ENCODE data around the gene SLC16A3. TPM values are rescaled to one million over a fixed set of nuclear protein-coding genes. Genes with fewer than 3 reads are reported as not detected.
"Not testable (repeated sequence)": the region's sequence is repeated elsewhere in the genome, so short reads cannot be mapped to it uniquely, and the experiment has no call there.

The SLC16A3 gene
- total RNA-seq, 1 experiment from 2014 or later = 65.3 TPM

DNA sequence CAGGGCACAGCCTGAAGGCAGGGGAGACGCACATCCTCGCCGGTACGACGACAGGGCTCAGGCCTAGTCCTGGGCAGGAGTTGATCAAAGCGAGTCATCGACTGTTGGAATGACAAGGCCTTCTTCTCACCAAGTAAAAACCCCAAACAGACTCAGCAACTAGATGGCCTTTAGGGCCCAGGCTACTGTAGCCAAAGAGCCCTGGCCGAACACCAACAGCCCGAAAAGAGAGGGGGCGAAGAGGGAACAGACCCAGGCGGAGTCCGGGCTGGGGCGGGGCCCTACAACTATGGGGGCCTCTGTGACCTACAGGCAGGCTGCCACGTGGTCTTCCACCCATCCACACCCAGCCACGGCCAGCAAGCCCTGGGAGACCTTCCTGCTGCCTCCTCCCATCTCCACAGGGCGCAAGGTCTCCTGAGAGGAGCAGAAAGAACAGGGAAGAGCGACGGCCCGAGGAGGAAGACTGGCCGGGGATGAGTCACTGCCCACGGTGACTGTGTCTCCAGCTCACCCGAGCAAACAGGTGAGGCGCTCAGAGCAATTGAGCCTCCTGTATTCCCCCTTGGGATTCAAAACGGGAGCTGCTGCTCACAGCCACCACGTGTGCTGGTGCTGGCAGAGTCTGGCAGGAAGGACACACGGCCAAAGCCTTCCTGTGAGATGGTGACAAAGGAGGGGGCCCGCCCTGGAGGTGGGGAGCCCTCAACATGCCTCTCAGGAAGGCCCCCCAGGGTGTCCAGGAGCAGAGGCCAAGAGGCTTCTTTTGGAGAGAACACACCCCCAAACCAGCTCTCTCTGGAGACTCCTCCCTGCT lies 17.7 kb downstream of the SLC16A3 start:
- DNase-seq (ENCODE audit: low spot score) = peak; percentile 96

DNA sequence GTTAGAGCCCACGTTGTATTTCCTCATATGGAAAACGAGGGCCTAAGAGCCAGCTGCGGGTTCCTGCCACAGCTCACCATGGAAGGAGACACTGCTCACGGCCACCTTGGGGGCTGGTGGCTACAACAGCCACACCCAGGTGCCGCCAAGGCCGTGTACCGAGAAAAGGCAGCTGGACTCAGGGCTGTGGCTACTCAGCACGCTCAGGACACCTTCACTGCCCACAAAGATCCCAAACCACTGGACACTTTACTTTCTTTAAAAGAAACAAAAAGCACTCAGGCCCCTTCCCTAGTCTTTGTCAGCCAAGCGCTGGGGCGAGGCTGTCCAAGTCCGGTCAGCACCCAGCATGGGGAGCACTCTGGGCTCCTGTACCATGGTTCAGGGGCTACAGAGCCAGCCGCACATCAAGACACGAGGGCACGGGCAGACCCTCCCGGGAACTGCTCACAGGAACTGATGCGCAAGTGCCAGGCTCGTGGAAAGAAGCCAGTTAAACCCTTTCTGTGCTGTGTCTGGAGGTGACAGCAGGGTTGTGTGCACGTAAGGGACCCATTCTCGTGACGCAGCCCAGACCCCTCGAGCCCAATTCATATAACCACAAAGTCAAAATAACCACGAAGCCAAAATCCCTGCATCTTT lies 18.5 kb downstream of the SLC16A3 start:
- DNase-seq (ENCODE audit: low spot score) = no peak

DNA sequence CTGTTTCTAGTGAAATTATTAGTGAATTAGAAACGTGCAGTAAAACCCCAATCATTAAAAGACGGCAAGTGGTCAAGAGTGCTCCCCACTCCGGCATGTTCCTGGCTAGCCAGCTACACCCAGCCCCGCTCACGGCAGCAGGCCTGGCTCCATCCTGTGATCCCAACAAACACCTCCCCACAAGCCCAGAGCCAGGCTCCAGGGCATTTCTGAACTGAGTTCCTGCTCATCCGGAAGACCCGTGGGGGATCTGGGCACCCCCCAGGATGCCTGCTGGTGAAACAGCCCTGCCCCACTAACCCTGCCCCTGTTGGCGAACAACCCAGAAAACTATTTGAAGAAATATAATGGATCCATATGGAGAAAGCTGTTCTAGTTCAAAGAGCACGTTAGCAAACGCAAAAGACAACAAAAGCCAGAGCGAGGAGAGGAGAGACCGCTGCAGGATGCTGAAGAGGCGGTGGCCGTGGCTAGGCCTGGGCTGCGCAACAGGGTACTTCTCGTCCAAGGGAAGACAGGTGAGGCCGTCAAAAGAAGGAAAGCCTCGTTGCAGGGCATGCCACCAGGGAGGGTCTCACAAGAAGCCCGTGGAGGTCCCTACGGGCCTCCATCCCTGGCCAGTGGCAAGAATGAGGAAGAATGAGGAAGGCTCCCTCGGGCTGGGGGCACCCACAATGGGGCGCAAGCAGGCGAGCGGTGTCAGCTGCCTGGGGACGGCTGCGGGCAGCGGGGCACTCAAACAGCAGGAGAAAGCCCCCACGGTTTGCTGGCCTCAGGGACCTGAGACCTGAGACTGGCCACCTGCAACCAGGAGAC lies 19.2 kb downstream of the SLC16A3 start:
- no peak for DNase-seq (ENCODE audit: low spot score)

DNA sequence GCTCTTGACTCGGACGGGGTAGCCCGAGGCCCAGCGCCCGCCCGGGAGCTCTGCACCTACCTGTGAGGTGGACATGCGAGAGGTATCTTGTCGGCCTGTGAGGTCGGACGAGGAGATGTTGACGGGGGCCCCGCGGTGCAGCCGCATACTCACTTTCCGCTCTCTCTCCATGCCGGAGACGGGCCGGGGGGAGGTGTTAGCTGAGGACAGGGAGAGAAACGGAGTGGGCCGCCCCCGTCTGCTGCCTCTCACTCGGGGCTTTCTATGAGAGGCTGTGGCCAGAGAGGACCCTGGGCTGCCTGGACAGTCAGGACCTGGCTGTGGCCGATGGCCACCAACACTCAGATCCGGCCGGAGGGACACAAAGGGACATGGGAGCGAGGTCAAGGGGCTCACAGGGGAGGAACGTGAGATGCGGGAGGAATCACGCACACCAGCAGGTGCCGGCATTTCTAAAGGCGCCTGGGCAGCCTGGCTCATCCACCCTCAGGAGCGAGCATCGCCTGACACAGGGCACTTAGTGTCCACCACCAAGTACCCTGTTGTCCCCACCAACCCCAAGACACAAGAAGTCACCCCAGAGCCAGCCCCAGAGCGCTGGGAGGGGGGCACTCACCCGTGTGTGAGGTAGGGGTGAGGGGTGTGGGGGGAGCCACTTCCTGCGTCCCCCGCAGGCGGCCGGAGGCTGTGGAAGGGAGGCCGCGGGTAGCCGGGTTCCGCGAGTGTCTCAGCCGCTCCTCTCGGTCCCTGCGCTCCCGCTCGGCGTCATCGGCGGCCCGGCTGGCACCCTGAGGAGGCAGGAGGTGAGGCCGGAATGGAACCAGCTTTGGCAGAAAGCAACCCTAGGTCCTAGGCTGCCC lies 20.2 kb downstream of the SLC16A3 start:
- DNase-seq (ENCODE audit: low spot score) = no peak

DNA sequence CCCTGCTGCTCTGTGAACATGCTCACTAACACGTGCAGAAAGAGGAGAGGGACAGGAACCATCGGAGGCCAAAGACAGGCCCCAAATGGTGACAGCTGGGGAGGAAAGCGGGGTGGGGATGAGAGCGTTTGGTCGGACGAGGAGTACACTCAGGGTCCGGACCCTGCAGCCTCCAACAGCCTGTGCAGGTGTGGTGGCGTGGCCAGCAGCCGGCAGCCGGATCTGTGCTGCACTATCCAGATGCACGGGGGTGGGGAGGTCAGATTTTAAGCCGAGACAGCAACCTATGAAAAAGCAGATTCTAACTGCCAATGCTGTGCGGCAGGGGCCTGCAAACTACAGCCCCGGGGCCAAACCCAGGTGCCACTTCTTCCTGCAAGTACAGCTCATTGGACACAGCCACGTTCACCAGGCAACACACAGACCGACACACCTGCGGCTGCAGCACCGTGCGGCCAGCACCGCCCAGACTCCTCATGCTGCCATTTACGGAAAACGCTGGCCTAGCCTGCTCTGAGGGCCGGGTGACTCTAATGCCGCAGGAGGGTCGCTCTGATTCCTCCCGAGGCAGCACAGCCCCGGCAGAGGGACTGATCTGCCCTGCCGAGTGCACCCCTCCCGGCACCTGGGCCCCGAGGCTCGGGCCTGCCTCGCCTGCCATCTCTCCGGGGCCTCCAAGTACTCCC lies 21.2 kb downstream of the SLC16A3 start:
- DNase-seq (ENCODE audit: low spot score) = no peak

DNA sequence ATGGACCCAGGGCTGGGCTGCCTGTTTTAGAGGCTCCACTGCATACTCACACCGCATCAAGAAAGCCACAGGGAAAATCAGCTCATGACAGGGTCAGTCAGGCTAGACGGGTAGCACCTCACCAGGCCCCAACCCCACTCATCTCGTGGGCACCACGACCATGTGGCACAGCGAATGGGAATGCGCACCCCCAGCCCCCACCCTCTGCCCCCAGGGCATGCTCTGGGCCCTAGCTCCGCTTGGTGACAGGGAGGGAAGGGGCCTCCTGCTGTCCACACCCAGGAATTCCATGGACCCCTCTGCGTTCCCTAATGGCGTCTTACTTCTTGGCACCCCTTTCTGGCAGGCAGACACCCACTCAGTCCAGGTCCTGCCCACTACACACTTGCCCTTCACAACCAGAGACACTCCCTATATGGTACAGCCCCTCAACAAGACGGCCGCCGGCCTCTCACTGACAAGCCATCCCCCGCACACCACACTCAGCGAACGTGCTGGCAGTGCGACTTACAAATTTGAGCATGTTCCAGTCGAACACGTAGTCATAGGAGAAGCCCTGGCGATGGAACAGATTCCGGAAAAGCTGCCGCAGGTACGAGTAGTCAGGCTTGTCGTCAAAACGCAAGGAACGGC lies 22.1 kb downstream of the SLC16A3 start:
- no peak for DNase-seq (ENCODE audit: low spot score)

DNA sequence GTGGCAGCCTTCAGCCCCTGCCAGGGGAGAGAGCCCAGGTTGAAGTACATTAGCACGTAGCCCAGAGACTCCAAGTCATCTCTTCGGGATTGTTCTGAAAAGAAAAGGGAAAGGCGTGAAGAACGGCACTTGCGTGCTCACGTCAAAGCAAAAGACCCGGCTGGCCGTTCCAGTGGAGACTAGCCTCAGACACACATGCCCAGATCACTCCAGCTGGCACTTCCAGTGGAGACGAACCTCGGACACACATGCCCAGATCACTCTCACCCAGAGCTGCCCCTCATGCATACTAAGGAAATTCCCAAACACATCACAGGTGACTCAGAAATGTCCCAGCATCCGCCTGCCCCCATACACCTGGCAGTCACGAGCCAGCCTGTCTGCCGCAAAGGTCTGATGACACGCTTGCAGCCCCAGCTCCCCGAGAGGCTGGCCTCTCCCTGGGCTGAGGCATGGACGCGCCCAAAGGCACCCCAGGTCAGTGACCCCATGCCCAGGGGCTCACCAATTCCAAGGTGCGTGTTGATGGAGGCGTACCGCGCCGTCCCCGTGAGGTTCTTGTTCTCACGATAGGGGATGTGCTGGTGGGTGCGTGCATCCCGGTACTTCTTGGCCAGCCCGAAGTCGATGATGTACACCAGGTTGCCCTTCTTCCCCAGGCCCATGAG lies 23.8 kb downstream of the SLC16A3 start:
- no peak for DNase-seq (ENCODE audit: low spot score)

DNA sequence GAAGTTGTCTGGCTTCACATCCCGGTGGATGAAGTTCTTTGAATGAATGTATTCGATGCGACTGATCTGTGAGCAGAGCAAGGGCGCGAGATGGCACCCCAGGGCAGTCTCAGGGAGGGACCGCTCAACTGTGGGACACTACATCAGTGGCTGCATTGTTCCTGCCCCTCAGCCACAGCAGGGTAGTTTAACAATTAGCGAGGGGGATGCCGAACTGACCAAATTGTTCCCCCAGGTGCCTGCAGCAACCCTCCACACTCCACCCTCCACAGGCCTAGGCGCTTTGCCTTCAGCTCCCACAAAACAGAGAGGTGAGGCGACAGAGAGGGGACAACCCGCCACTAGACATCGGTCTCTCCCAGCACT lies 24.3 kb downstream of the SLC16A3 start:
- no peak for DNase-seq (ENCODE audit: low spot score)

DNA sequence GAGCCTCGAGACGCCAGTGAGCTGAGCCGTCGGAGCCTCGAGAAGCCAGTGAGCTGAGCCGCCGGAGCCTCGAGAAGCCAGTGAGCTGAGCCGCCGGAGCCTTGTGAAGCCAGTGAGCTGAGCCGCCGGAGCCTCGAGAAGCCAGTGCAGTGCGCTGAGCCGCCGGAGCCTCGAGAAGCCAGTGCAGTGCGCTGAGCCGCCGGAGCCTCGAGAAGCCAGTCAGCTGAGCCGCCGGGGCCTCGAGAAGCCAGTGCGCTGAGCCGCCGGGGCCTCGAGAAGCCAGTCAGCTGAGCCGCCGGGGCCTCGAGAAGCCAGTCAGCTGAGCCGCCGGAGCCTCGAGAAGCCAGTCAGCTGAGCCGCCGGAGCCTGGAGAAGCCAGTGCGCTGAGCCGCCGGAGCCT lies 25.3 kb downstream of the SLC16A3 start:
- DNase-seq (ENCODE audit: low spot score) = not testable (repeated sequence)

DNA sequence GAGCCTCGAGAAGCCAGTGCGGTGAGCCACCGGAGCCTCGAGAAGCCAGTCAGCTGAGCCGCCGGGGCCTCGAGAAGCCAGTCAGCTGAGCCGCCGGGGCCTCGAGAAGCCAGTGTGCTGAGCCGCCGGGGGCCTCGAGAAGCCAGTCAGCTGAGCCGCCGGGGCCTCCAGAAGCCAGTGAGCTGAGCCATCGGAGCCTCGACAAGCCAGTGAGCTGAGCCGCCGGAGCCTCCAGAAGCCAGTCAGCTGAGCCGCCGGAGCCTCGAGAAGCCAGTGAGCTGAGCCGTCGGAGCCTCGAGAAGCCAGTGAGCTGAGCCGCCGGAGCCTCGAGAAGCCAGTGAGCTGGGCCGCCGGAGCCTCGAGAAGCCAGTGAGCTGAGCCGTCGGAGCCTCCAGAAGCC lies 25.9 kb downstream of the SLC16A3 start:
- DNase-seq (ENCODE audit: low spot score) = not testable (repeated sequence)

DNA sequence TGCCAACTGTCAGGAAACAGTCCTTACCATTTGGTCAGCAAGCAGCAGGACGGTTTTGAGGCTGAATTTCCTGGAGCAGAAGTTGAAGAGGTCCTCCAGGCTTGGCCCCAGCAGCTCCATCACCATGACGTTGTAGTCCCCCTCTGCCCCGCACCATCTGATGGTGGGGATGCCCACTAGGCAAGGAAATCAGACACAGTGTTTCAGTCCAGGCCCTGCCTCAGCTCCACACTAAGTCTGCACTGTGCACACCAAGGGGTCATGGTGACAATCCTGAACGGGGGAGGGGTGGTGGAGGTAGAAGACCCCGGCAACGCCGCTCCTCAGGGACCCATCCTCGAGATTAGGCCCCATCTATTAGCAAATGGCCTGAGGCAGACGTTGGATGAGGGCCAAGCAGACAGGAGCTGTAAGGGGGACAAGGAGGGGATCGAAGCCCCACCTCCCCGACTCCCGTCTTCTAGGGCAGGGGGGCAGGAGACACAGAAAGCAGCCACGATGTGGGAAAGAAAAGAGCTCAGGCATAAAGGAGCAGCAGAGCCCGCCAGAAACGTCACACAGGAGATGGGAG lies 26.6 kb downstream of the SLC16A3 start:
- DNase-seq (ENCODE audit: low spot score) = no peak

DNA sequence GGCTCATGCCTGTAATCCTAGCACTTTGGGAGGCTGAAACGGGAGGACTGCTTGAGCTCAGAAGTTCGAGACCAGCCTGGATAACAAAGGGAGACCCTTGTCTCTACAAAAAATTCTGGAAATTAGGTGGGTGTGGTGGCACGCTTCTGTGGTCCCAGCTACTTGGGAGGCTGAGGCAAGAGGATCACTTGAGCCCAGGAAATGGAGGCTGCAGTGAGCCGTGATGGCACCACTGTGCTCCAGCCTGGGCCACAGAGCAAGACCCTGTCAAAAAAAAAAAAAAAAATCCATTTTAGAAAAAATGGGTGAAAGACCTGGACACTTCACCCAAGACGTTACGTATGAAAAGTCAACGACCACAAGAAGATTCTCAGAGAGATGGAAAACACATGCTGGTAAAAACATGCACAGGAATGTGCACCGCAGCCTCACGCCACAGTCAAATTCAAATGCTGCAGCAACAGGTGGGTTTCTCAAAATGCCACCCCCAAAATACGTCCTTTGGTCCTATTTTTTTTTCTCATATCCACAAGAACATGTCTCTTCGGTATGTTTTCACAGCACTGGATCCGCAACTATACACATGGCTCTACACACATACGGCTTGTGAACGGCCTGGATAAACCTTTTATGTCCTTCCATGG lies 27.5 kb downstream of the SLC16A3 start:
- no peak for DNase-seq (ENCODE audit: low spot score)

DNA sequence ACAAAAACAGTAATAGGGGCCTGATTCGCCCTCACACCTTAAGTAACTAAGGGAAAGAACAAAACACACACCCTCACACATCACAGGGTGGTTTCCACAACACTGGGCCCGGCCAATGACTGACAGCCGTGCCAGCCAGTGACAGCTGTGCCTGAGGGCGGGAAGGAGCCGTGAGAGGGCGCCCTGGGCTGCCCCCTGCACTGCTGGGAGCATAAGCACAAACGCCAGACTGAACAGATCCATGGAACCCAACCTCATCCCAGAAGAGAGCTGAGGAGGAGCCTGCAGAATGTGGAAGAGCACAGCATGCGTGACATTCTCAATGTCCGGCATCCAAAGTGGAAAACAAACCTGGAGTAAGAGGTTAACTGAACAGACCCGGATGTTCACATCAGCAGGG lies 28.6 kb downstream of the SLC16A3 start:
- no peak for DNase-seq (ENCODE audit: low spot score)

DNA sequence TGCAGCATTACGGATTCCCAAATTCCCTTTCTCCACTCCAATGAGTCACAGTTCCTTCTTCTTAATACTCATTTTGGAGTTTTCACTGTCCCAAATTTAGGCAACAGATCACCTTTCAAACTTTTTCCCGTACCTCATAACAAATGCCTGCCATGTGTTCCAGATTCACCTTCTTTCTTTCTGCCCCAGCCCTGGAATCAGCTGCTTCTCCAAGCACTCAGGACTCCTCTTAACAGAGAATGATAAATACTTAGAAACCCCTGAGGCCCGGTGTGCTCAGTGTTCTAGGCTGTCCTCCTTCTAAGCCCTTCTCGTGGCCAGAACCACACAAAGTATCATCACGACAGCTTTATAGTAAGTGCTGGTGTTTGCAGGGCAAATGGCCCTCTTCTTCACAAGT lies 29.7 kb downstream of the SLC16A3 start:
- no peak for DNase-seq (ENCODE audit: low spot score)

DNA sequence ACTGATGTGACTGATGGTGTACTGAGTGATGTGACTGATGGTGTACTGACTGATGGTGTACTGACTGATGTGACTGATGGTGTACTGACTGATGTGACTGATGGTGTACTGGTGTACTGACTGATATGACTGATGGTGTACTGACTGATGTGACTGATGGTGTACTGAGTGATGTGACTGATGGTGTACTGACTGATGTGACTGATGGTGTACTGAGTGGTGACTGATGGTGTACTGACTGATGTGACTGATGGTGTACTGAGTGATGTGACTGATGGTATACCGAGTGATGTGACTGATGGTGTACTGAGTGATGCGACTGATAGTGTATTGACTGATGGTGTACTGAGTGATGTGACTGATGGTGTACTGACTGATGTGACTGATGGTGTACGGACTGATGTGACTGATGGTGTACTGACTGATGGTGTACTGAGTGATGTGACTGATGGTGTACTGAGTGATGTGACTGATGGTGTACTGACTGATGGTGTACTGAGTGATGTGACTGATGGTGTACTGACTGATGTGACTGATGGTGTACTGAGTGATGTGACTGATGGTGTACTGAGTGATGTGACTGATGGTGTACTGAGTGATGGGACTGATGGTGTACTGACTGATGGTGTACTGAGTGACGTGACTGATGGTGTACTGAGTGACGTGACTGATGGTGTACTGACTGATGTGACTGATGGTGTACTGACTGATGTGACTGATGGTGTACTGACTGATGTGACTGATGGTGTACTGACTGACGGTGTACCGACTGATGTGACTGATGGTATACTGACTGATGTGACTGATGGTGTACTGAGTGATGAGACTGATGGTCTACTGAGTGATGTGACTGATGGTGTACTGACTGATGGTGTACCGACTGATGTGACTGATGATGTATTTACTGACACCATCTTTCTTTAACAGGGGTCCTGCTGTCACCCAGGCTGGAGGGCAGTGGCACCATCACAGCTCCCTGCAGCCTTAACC lies 31.4 kb downstream of the SLC16A3 start:
- DNase-seq (ENCODE audit: low spot score) = not testable (repeated sequence)

DNA sequence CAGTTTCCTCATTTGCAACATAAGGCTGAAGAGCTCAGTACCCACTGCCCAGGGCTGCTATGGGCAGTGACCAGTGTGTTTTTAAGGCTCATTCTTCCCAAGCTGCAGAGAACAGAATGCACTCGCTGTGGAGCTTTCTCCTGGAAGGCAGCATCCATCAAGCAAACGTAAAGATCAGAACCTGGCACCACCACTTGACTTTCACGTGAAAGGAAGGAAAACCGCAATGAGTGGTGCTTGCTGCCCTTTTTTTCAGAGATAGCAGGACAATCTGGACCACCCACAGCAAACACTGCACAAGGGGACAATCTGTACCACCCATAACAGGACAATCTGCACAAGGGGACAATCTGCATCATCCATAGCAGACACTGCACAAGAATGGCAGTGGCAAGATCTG lies 33.5 kb downstream of the SLC16A3 start:
- DNase-seq (ENCODE audit: low spot score) = no peak

DNA sequence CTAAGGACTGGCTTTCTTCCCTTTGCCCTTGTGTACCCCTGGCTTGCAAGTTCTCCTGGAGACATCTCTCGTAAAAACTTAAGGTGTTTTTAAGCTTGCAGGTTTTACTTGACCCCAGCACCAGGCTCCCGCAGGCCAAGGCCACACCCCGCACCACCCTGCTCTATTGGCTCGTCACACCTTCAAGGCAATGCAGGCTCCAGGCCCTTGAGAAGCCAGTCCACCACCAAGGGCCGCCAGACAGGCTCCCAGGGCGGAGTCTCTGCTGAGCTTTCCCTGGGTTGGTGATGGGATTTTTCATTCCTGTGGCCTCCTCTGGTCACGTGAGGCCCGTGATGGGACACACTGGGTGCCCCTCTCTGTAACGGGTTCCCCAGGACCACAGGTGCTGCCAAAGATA lies 34.8 kb downstream of the SLC16A3 start:
- DNase-seq (ENCODE audit: low spot score) = no peak

DNA sequence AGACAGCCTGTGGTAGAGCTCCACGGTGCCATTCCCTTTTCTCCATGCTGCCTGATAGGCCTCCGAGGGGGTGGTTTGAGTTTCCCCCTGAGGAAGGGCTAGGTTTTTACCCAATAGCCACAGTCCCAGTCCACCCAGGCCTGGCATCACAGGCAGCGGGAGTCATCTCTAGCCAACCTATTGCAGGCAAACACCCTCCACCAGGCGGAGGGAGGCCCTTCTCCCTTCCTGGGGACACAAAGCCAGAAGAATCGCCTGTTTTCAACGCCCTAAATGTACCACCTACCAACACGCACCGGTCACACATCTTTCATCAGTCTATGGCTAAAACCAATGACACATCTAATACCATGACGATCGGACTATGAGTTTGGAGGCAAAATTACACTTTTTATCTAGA lies 37.3 kb downstream of the SLC16A3 start:
- no peak for DNase-seq (ENCODE audit: low spot score)
